Prostate gland (tissue), 2 donors: ENCODE measurements around the gene CD48.

Experiments
- POLR2A ChIP-seq: fragments of 450-650 bp; IDR thresholded peaks from one replicate; pipeline ENCODE4 v1.6.1; 2016; ENCODE audit warnings: antibody characterized with exemption, mild to moderate bottlenecking
- POLR2AphosphoS5 ChIP-seq: sonication (generic); formaldehyde crosslinking; IDR thresholded peaks from one replicate; pipeline ENCODE4 v1.6.1; 2017; ENCODE audit warnings: antibody characterized with exemption
- TF ChIP-seq, protein P1 (sequence below), 4 experiments: fragments of 200-600 bp in 2 of 4; fragments of 450-650 bp in 2 of 4; sonication (generic) in 2 of 4; IDR thresholded peaks; 1 replicate in 3 of 4; 2 replicates in 1 of 4; pipeline ENCODE4 v1.5.1; 2016 to 2019; ENCODE audit warnings: antibody characterized with exemption in 4 of 4, mild to moderate bottlenecking in 2 of 4, moderate library complexity in 2 of 4

DNA sequence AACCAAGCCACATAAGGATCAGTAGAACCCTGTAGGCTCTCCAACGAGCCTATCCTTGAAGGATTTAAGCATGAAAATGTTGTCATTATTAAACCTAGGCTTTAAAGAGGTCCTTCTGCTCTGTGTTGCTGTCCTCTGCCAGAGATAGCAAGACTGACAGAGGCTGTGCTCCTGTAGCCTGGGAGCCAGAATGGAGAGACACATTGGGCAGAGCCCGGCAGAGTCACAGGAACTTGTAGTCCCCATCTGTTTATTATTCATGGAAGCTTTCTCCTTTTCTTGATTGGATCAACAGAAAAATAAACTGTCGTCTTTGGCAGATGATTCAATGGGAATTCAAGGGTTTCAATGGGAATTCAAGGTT, 45.6 kb downstream of the CD48 start:
- no peak for TF ChIP-seq POLR2AphosphoS5
- TF ChIP-seq, protein P1, sequence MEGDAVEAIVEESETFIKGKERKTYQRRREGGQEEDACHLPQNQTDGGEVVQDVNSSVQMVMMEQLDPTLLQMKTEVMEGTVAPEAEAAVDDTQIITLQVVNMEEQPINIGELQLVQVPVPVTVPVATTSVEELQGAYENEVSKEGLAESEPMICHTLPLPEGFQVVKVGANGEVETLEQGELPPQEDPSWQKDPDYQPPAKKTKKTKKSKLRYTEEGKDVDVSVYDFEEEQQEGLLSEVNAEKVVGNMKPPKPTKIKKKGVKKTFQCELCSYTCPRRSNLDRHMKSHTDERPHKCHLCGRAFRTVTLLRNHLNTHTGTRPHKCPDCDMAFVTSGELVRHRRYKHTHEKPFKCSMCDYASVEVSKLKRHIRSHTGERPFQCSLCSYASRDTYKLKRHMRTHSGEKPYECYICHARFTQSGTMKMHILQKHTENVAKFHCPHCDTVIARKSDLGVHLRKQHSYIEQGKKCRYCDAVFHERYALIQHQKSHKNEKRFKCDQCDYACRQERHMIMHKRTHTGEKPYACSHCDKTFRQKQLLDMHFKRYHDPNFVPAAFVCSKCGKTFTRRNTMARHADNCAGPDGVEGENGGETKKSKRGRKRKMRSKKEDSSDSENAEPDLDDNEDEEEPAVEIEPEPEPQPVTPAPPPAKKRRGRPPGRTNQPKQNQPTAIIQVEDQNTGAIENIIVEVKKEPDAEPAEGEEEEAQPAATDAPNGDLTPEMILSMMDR (IDR thresholded peaks at IDR 0.05): no peak
- no peak for TF ChIP-seq POLR2A
